HepG2 (cell line): ENCODE data around the gene LHB. TPM values are rescaled to one million over a fixed set of nuclear protein-coding genes. Genes with fewer than 3 reads are reported as not detected.

ENCODE experiments used
- ATAC-seq: fragments of 200-7000 bp; cut with Tn5 transposase; 3 replicates; pipeline ENCODE4 v1.9.1; 2020; ENCODE audit warnings: mild to moderate bottlenecking, moderate library complexity
- BruUV-seq: library from RNA; stranded (reverse); fragments of 400-500 nt; replicated peaks from 2 replicates; lab custom pipeline; 2021; lab: Mats Ljungman, UMichigan
- CTCF ChIA-PET: fragments of 300-600 bp; formaldehyde crosslinking; extraction: SDS; loops from one replicate; lab custom pipeline; 2021; ENCODE audit warnings: low total read pairs, inconsistent platforms, low intra/inter-chr PET ratio; lab: Yijun Ruan, JAX
- POLR2A ChIA-PET: fragments of 350-600 bp; sonication (Branson Sonifier 250); formaldehyde crosslinking; loops from one replicate; lab custom pipeline; 2020; ENCODE audit warnings: antibody characterized with exemption, inconsistent platforms; lab: Yijun Ruan, JAX
- DNase-seq: peaks from one replicate; pipeline ENCODE4 v3.0.0-alpha.2; 2015; ENCODE audit warnings: low spot score
- FAIRE-seq: peaks from 3 replicates; lab custom pipeline; 2011; peaks lifted over from hg19 to GRCh38; lab: Jason Lieb, UNC
- H2AFZ ChIP-seq: one replicate; pipeline ENCODE4 v1.6.1; 2011; ENCODE audit warnings: low read length, inconsistent platforms
- H3K27ac ChIP-seq: fragments of 300-600 bp; 3 replicates; pipeline ENCODE4 v1.8.0; 2011; ENCODE audit warnings: mixed run types, mild to moderate bottlenecking, mixed read lengths, low read length, inconsistent platforms; ENCODE audit not compliant: insufficient read depth; ENCODE audit errors: extremely low read length
- H3K27me3 ChIP-seq, 2 experiments: fragments of 200-600 bp in 1 of 2; 2 replicates in 1 of 2; 3 replicates in 1 of 2; pipeline versions ENCODE4 v1.6.0 to v1.8.0; 2011; ENCODE audit warnings: low read length in 2 of 2, mild to moderate bottlenecking in 2 of 2, moderate library complexity in 2 of 2, inconsistent platforms in 1 of 2; ENCODE audit not compliant: insufficient read depth in 2 of 2, control insufficient read depth in 1 of 2
- H3K36me3 ChIP-seq, 2 experiments: fragments of 200-600 bp in 1 of 2; replicated peaks in 1 of 2; 2 replicates in 1 of 2; 3 replicates in 1 of 2; pipeline versions ENCODE4 v1.5.1 to v1.8.0; 2011; ENCODE audit warnings: low read length in 2 of 2, inconsistent platforms in 1 of 2; ENCODE audit not compliant: insufficient read depth in 2 of 2, control insufficient read depth in 1 of 2
- H3K4me1 ChIP-seq: 2 replicates; pipeline ENCODE4 v1.5.1; 2012; ENCODE audit warnings: low read length, inconsistent platforms; ENCODE audit not compliant: insufficient read depth
- H3K4me2 ChIP-seq: 2 replicates; pipeline ENCODE4 v1.6.0; 2011; ENCODE audit warnings: low read depth, low read length, inconsistent platforms
- H3K4me3 ChIP-seq, 3 experiments: fragments of 200-600 bp in 1 of 3; sonication (generic), shearing (Covaris generic) in 1 of 3; replicated peaks in 1 of 3; 2 replicates each; pipeline ENCODE4 v1.5.1; 2011 to 2016; ENCODE audit warnings: low read length in 3 of 3, inconsistent platforms in 2 of 3, low read depth in 2 of 3, mild to moderate bottlenecking in 2 of 3, control low read depth in 1 of 3, mixed read lengths in 1 of 3; ENCODE audit not compliant: insufficient read depth in 1 of 3
- H3K79me2 ChIP-seq: one replicate; pipeline ENCODE4 v1.6.1; 2011; ENCODE audit warnings: low read length, inconsistent platforms; ENCODE audit not compliant: insufficient read depth
- H3K9ac ChIP-seq: 2 replicates; pipeline ENCODE4 v1.6.0; 2011; ENCODE audit warnings: mild to moderate bottlenecking, low read depth, low read length, inconsistent platforms; ENCODE audit not compliant: insufficient read depth
- H3K9me3 ChIP-seq: 2 replicates; pipeline ENCODE4 v1.5.1; 2012; ENCODE audit warnings: mild to moderate bottlenecking, low read length
- H4K20me1 ChIP-seq: 2 replicates; pipeline ENCODE4 v1.6.0; 2011; ENCODE audit warnings: inconsistent platforms, mild to moderate bottlenecking, low read length, moderate library complexity; ENCODE audit not compliant: insufficient read depth
- AKAP8 ChIP-seq: sonication (generic); formaldehyde crosslinking; IDR thresholded peaks from 2 replicates; pipeline ENCODE4 v1.5.1; 2020; ENCODE audit warnings: mild to moderate bottlenecking, missing genetic modification reagents
- CEBPG ChIP-seq: IDR thresholded peaks from 2 replicates; pipeline ENCODE4 v1.6.1; 2016
- FOXC1 ChIP-seq: sonication (generic); formaldehyde crosslinking; IDR thresholded peaks from 2 replicates; pipeline ENCODE4 v1.8.0; 2022; ENCODE audit warnings: mild to moderate bottlenecking, missing genetic modification reagents, borderline replicate concordance
- RBFOX2 ChIP-seq: fragments of 200-400 bp; formaldehyde crosslinking; IDR thresholded peaks from 2 replicates; pipeline ENCODE4 v1.6.1; 2017; ENCODE audit warnings: low read depth, mild to moderate bottlenecking, low read length
- ZNF563 ChIP-seq: sonication (generic); formaldehyde crosslinking; IDR thresholded peaks from 2 replicates; pipeline ENCODE4 v1.8.0; 2022; ENCODE audit warnings: mild to moderate bottlenecking, moderate library complexity, missing genetic modification reagents
- ZNF567 ChIP-seq: sonication (generic); formaldehyde crosslinking; IDR thresholded peaks from 2 replicates; pipeline ENCODE4 v1.8.1; 2023; ENCODE audit warnings: mild to moderate bottlenecking, missing genetic modification reagents, borderline replicate concordance
- WGBS: methylation state at CpG from one replicate; pipeline ENCODE4 v1.1.6; 2017; ENCODE audit warnings: low lambda C conversion rate; 5-methylcytosine and 5-hydroxymethylcytosine counted together
- in situ Hi-C: cut with HindIII; loops from 2 replicates; pipeline ENCODE4 v1.10.0; 2017; ENCODE audit warnings: low pct_unique_long_range_greater_than_20kb; ENCODE audit not compliant: extremely low pct_ligation_motif_present
- intact Hi-C: fragments of 100-400 bp; cut with micrococcal nuclease; formaldehyde crosslinking; loops from one replicate; pipeline ENCODE4 v1.10.0; 2022; ENCODE audit not compliant: unreplicated experiment
- polyA plus RNA-seq, 8 experiments: library from polyadenylated mRNA; depleted of rRNA in 3 of 8; stranded (reverse) in 7 of 8; unstranded in 1 of 8; fragments of >200 nt; fragmentation: Illumina TruSeq in 4 of 8; extraction: Trizol in 4 of 8; gene quantifications; 2 replicates each; pipeline versions ENCODE4 v1.2.1 to v1.2.3, GENCODE V29; 2011 to 2016; ENCODE audit warnings: low read depth in 4 of 8, missing spikeins in 1 of 8, mixed read lengths in 1 of 8; ENCODE audit not compliant: insufficient read depth in 1 of 8
- total RNA-seq, 5 experiments: library from RNA; depleted of rRNA; stranded (reverse); fragments of >200 nt; fragmentation: Illumina TruSeq; extraction: Trizol; gene quantifications; 2 replicates each; pipeline ENCODE4 v1.2.3, GENCODE V29; 2016; ENCODE audit warnings: low read depth in 1 of 5
- TF ChIP-seq, protein P1 (sequence below): sonication (generic); formaldehyde crosslinking; IDR thresholded peaks from 2 replicates; pipeline ENCODE4 v1.4.0; 2020; ENCODE audit warnings: mild to moderate bottlenecking, missing genetic modification reagents
- TF ChIP-seq, protein P2 (sequence below): IDR thresholded peaks from 2 replicates; pipeline ENCODE4 v1.6.1; 2012; ENCODE audit warnings: inconsistent platforms
- TF ChIP-seq, protein P3 (sequence below), 2 experiments: sonication (generic) in 1 of 2; formaldehyde crosslinking in 1 of 2; IDR thresholded peaks; 2 replicates each; pipeline versions ENCODE4 v1.4.0 to v1.6.1; 2018 to 2020; ENCODE audit warnings: missing genetic modification reagents in 2 of 2, borderline replicate concordance in 1 of 2, low read depth in 1 of 2, mild to moderate bottlenecking in 1 of 2, missing biosample characterization in 1 of 2
- TF ChIP-seq, protein P4 (sequence below): sonication (generic); formaldehyde crosslinking; IDR thresholded peaks from 2 replicates; pipeline ENCODE4 v1.4.0; 2020; ENCODE audit warnings: missing genetic modification reagents; ENCODE audit errors: not compliant biosample characterization
- TF ChIP-seq, protein P5 (sequence below): sonication (generic); formaldehyde crosslinking; IDR thresholded peaks from 2 replicates; pipeline ENCODE4 v1.4.0; 2020; ENCODE audit warnings: missing genetic modification reagents
- TF ChIP-seq, protein P6 (sequence below): sonication (generic); formaldehyde crosslinking; IDR thresholded peaks from 2 replicates; pipeline ENCODE4 v1.4.0; 2020; ENCODE audit warnings: missing genetic modification reagents

The LHB gene
- total and polyA plus RNA-seq, 2 of the 13 experiments (the other 11 are each of a cell fraction or from before 2014, with no cell fraction given), result not detected

DNA sequence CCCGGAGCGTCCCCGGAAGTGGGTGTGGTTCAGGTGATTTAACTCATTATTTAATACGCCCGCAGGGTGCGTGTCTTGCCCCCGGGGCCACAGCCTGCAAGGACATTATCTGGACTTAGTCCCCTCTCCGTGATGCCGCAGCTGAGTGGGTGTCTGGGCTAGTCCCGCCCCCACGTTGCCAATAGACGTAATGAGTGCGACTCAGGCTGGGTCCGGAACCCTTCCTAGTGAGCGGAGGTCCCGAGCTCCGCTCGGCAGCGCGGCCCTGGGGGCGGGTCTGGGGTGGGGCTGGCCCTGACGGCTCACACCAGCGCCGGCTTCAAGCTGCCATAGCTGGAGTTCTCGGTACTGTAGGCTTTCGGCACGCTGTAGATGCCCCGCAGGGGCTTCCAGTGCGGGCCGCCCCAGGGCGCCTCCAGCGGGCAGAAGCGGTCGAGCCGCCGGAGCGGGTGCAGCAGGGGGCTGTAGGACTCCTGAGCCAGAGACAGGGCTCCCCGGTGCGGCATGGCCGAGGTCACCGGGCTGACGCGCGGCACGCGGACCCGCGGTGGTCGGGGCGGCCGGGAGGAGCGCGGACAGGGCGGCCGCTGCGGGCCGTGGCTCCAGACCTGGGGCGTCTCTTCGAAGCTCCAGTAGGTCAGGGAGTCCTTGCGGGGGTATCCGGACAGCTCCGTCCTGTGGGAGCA lies 918 bp upstream of the LHB start:
- H3K9ac ChIP-seq, result 0 out of 2 replicates have a peak overlapping the region, but pooled peaks have one; percentile 54
- BruUV-seq, result no TSS peak
- in situ Hi-C loops, result no loop called here
- FAIRE-seq (no peak), DNase-seq (peak; percentile 41), ATAC-seq (peak; percentile 82)
- WGBS, result 38% methylated on average over 23 of the region's 62 CpGs
- H2AFZ ChIP-seq, result no peak overlapping the region
- intact Hi-C loops, result no loop called here
- no peaks in the 10 kb centered on the region for H4K20me1 ChIP-seq
- H3K27me3 ChIP-seq, result peaks cover 0 to 25% of the 10 kb centered on the region in 2 experiments; a peak in 3 of 5 replicates
- peak overlapping the region in 2 of 3 experiments; percentile 10 to 63; a peak in 3 of 6 replicates for H3K4me3 ChIP-seq
- H3K4me2 ChIP-seq, result peak overlapping the region; percentile 98
- POLR2A ChIA-PET, result interaction anchor here (2.9 kb wide), 1 partner anchor 24 kb away, joined by 21 read pairs; the partner anchor contains the start of genes GYS1 and RUVBL2
- CTCF ChIA-PET, result no interaction called here
- H3K27ac ChIP-seq, result no peak overlapping the region
- H3K36me3 ChIP-seq, result peaks cover 4 to 19% of the 10 kb centered on the region in 2 experiments; a peak in 4 of 5 replicates
- H3K79me2 ChIP-seq, result no peaks in the 10 kb centered on the region
- no peaks in the 10 kb centered on the region for H3K9me3 ChIP-seq
- H3K4me1 ChIP-seq, result peaks cover 27% of the 10 kb centered on the region
- TF ChIP-seq, protein P1, sequence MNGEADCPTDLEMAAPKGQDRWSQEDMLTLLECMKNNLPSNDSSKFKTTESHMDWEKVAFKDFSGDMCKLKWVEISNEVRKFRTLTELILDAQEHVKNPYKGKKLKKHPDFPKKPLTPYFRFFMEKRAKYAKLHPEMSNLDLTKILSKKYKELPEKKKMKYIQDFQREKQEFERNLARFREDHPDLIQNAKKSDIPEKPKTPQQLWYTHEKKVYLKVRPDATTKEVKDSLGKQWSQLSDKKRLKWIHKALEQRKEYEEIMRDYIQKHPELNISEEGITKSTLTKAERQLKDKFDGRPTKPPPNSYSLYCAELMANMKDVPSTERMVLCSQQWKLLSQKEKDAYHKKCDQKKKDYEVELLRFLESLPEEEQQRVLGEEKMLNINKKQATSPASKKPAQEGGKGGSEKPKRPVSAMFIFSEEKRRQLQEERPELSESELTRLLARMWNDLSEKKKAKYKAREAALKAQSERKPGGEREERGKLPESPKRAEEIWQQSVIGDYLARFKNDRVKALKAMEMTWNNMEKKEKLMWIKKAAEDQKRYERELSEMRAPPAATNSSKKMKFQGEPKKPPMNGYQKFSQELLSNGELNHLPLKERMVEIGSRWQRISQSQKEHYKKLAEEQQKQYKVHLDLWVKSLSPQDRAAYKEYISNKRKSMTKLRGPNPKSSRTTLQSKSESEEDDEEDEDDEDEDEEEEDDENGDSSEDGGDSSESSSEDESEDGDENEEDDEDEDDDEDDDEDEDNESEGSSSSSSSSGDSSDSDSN (CRISPR knock-in tag), result peak; percentile 72; the same call in 1 of the 2 replicates
- TF ChIP-seq FOXC1 (CRISPR knock-in tag) (no peak), RBFOX2 (peak; percentile 56), ZNF563 (CRISPR knock-in tag) (peak; percentile 23; the same call in 1 of the 2 replicates), ZNF567 (CRISPR knock-in tag) (no peak), CEBPG (CRISPR knock-in tag) (no peak), AKAP8 (CRISPR knock-in tag) (peak; percentile 90)
- TF ChIP-seq, protein P2, sequence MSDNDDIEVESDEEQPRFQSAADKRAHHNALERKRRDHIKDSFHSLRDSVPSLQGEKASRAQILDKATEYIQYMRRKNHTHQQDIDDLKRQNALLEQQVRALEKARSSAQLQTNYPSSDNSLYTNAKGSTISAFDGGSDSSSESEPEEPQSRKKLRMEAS, result peak; percentile 75
- TF ChIP-seq, protein P3, sequence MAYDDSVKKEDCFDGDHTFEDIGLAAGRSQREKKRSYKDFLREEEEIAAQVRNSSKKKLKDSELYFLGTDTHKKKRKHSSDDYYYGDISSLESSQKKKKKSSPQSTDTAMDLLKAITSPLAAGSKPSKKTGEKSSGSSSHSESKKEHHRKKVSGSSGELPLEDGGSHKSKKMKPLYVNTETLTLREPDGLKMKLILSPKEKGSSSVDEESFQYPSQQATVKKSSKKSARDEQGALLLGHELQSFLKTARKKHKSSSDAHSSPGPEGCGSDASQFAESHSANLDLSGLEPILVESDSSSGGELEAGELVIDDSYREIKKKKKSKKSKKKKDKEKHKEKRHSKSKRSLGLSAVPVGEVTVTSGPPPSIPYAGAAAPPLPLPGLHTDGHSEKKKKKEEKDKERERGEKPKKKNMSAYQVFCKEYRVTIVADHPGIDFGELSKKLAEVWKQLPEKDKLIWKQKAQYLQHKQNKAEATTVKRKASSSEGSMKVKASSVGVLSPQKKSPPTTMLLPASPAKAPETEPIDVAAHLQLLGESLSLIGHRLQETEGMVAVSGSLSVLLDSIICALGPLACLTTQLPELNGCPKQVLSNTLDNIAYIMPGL (CRISPR knock-in tag; IDR thresholded peaks at IDR 0.05; ENCODE audit: borderline replicate concordance in 1 of 2, low read depth in 1 of 2), result peak in 1 of 2 experiments; percentile 43; a peak in 1 of 4 replicates
- TF ChIP-seq, protein P4, sequence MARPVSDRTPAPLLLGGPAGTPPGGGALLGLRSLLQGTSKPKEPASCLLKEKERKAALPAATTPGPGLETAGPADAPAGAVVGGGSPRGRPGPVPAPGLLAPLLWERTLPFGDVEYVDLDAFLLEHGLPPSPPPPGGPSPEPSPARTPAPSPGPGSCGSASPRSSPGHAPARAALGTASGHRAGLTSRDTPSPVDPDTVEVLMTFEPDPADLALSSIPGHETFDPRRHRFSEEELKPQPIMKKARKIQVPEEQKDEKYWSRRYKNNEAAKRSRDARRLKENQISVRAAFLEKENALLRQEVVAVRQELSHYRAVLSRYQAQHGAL (CRISPR knock-in tag), result peak; percentile 29
- TF ChIP-seq, protein P5, sequence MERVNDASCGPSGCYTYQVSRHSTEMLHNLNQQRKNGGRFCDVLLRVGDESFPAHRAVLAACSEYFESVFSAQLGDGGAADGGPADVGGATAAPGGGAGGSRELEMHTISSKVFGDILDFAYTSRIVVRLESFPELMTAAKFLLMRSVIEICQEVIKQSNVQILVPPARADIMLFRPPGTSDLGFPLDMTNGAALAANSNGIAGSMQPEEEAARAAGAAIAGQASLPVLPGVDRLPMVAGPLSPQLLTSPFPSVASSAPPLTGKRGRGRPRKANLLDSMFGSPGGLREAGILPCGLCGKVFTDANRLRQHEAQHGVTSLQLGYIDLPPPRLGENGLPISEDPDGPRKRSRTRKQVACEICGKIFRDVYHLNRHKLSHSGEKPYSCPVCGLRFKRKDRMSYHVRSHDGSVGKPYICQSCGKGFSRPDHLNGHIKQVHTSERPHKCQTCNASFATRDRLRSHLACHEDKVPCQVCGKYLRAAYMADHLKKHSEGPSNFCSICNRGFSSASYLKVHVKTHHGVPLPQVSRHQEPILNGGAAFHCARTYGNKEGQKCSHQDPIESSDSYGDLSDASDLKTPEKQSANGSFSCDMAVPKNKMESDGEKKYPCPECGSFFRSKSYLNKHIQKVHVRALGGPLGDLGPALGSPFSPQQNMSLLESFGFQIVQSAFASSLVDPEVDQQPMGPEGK (CRISPR knock-in tag), result no peak
- TF ChIP-seq, protein P6, sequence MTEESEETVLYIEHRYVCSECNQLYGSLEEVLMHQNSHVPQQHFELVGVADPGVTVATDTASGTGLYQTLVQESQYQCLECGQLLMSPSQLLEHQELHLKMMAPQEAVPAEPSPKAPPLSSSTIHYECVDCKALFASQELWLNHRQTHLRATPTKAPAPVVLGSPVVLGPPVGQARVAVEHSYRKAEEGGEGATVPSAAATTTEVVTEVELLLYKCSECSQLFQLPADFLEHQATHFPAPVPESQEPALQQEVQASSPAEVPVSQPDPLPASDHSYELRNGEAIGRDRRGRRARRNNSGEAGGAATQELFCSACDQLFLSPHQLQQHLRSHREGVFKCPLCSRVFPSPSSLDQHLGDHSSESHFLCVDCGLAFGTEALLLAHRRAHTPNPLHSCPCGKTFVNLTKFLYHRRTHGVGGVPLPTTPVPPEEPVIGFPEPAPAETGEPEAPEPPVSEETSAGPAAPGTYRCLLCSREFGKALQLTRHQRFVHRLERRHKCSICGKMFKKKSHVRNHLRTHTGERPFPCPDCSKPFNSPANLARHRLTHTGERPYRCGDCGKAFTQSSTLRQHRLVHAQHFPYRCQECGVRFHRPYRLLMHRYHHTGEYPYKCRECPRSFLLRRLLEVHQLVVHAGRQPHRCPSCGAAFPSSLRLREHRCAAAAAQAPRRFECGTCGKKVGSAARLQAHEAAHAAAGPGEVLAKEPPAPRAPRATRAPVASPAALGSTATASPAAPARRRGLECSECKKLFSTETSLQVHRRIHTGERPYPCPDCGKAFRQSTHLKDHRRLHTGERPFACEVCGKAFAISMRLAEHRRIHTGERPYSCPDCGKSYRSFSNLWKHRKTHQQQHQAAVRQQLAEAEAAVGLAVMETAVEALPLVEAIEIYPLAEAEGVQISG, result peak; percentile 53
